Activated CD8-positive, alpha-beta memory T cell treated with anti-CD3 and anti-CD28 coated beads for 4 hours (primary cell): ENCODE data around the gene CDK4.
"Not testable (repeated sequence)": the region's sequence is repeated elsewhere in the genome, so short reads cannot be mapped to it uniquely, and the experiment has no call there.

ENCODE experiments used
- DNase-seq, 2 donors: peaks; one replicate each; pipeline ENCODE4 v3.0.0-alpha.2; 2020; ENCODE audit warnings: low read depth in 2 of 2

CDK4 gene

DNA sequence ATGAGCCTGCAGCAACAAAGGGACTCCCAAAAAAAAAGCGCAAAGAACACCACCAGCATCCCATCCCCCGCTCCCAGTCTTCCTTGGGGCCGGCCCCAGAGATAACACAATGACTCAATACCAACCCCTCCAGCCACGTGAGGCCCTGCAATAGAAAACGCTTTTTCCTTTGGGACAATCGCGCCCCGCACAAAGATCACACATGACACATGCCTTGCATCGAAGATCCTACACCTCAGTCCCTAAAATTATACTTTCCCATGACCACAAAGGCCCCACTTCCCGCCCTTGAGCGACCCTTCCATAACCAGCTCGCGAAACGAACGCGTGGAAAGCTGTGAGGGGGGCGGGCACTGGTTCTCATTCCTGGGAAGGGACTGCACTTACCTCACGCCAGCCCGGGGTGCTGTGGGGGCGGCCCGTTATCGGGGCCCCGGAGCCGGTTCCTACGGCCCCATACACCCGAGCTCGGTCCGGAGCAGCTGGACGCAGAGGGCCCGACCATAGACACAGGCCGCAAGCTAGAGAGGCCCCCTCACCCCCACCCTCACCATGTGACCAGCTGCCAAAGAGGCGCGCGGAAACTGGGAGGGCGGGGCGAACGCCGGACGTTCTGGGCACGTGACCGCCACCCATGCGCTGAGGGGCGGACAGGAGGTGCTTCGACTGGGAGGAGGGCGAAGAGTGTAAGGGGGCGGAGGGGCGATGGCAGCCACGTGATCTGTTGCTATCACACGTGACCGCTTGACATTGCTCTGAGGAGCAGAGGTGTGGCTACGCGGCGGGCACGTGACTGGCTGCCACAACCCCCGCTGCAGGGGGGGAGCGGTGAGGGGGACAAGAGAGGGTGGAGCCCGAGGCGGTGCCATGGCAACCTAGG, at the start of gene CDK4:
CDK4 (minus strand) TSS at position 523 of the 880 bp plus-strand sequence. CDS start 593 bp downstream, outside the sequence.
- DNase-seq: peak; percentile 97 to 99

DNA sequence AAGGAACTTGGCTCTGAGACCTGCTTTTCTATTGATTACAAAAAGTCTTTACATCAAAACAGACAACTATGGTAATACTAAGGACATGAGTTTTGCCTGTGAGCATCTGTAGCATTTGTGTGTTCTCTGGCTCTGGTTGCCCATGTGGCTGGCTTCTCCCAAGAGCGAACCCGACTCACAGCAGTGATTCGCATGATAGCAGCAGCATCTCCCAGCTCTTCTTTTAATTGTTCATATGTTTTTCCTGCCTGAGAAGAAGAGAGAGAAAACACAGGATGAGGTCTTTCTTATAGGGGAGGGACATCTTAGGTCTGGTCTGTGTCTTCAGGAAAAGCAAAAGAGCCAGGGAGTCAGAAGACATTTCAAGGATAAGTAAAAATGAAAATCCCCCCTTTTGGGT, 48.9 kb upstream of the CDK4 start:
- no peak for DNase-seq

DNA sequence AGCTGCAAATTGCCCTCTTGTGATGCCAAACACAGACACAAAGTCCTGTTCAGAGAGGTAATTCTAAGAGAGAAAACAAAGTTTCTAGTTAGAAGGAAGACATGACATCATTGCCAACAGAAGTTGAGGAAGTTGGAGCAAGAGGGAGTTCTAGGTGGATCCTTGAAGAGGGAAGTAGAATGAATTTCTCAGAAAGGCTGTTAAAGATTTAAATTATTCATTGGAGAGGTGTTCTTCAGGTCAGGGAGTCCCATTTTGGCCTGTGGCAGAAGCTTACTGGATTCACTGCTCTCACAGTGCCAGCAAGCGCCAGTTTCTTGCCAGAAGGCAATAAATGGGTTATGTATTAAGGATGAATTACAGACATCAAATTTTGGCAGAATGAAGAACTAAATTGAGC, 45.8 kb upstream of the CDK4 start:
- DNase-seq: no peak

DNA sequence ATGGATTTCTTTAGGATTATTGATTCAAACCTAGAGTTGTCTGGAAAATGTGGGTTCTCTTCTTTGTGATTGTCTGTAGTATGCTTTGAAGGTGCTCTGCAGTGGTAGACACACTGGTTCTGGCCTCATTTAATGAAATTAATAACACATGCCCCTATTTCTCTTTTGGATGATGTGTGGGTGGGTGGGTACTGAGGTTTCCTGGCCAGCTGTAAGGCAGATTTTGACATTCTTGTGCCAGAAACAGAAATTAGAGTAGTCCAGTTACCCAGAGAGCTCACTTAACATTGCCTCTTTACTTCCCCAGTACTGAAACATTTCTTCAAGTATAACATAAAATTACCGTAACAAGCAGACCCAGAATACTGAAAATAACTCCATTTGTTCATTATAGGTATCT, 44.9 kb upstream of the CDK4 start:
- DNase-seq: no peak

DNA sequence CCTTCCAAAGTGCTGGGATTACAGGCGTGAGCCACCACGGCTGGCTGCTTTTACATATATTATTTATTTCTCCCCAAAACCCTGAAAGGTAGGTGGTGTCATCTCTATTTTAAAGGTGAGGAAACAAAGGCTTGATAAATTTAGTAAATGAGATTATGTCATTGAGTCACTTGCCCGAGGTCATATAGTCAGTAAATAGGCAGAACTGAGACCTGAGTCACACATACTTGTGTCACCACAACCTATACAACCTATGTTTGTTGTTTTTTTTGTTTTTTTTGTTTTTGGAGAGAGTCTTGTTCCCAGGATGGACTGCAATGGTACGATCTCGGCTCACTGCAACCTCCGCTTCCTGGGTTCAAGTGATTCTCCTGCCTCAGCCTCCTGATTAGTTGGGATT, 43.2 kb upstream of the CDK4 start:
- DNase-seq: no peak

DNA sequence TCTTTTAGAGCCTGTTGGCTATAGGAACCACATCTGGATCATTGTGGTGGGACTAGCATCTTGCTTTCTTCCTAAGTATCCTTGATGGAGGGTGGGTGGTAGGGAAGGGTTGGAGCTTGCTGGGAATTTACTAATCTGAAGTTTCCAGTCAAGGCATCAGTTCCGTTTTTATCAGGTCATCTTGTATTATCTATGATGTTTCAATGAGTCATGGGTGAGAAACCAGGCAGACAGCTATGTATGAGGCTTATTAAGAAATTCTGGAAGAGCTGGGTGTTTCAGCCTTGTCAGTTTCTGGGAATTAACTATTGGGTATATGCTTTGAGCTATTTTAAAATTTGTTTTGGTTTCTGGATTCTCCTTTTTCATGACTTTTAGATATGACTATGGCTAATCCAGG, 41.8 kb upstream of the CDK4 start:
- DNase-seq: no peak

DNA sequence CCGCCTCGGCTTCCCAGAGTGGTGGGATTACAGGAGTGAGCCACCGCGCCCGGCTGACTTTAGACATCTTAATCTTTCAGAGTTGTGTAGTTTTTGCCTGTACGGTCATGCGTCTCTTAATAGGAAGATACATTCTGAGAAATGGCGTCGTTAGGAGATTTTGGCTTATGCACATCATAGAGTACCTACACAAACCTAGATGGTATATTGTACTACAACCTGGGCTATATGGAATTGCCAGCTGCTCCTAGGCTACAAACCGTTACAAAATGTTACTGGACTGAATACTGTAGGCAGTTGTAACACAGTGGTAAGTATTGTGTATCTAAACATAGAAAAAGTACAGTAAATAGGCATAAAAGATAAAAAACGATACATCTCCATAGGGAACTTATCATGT, 31.8 kb upstream of the CDK4 start:
- DNase-seq: no peak

DNA sequence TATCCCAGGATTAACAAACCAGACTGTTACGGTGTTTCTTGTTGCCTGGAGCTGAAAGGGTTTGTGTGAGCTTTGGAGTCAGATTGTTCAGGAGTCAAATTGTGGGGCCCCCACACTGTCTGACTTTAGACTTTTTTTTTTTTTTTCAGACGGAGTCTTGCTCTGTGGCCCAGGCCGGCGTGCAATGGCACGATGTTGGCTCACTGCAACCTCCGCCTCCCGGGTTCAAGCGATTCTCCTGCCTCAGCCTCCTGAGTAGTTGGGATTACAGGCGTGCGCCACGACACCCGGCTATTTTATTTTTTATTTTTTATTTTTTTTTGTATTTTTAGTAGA, 31.3 kb upstream of the CDK4 start:
- no peak for DNase-seq

DNA sequence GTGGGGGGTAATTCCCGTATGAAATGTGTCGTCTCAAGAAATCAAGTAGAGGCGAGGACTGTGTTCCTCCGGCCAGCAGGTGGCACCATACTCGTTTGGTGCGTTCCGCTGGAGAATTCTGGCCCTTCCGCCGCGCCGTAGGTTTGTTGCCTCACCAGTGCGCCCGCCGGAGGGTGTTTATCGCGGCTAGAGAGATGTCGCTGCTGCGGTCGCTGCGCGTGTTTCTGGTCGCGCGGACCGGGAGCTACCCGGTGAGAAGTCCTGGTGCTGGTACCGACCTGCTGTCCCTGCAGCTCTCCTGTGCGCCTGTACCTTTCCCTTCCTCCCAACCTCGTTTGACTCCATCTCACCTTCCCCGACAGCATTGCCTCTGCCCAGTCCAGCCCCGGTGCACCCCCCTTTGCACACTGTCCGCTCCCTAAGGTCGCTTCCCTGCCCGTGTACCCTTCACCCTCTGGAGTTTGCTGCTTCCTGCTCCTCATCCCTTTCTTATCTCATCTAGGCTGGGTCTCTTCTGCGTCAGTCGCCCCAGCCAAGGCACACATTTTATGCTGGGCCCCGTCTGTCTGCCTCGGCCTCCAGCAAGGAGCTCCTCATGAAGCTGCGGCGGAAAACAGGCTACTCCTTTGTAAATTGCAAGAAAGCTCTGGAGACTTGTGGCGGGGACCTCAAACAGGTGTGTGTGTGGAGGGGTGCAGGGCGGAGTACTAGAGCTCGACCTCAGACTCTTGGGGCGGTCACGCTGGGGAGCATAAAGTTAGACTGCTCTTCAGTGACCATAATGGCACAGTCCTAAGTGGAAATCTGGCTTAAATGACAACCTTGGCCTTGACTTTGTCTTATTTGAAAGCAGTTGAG, 30.7 kb upstream of the CDK4 start, which contains the start of gene TSFM:
TSFM (plus strand) TSS at position 180 of the 858 bp plus-strand sequence; CDS start at position 195, 15 bp downstream.
- peak; percentile 90 to 91 for DNase-seq

DNA sequence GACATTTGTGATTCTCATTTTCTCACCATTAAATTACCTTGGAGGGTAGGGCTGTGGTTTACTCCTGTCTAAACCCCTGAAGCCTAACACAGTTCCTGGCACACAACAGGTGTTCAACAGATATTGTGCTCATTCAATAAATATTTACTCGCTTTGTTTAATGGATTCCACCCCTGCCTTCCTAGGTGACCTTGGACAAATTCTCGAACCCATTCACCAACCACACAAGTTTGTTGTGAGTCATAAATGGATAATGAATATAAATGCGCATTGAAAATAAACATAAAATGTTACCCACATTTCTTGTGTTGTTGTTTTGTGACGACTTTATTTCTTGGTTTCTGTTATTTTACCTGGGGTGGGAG, 30.1 kb upstream of the CDK4 start:
- DNase-seq: no peak

DNA sequence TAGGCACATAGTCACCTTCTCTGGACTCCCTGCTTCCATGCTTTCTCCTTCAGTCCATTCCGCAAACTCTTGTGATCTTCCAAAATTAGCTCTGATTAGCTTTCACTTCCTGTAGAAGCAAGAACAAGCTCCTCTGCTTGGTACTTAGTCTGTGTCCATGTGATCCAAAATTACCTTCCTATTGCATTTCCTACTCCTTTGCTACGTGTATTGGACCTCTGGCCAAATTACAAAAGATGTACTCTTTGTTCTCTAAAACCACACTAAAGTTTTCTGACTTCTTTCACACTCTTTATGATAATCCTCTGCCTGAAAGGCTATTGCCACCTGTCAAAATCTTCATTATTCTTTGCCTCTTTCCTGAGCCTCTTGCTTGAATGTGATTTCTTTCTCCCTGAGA, 29.7 kb upstream of the CDK4 start:
- no peak for DNase-seq

DNA sequence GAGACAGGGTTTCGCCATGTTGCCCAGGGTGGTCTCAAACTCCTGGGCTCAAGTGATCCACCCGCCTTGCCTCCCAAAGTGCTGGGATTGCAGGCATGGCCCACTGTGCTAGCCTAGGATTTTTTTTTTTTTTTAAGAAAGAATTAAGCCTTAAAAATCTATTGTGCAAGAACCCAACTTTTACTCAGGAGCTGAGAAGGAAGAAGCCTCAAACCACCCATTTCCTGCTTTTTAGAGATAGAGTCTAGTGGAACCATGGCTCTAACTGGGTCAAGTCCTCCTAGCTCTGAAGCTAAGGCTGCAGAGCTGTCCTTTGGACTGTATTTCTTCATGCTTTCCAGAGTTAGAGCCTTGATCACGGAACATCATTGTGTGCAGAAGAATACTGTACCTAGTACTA, 29.1 kb upstream of the CDK4 start:
- DNase-seq: no peak

DNA sequence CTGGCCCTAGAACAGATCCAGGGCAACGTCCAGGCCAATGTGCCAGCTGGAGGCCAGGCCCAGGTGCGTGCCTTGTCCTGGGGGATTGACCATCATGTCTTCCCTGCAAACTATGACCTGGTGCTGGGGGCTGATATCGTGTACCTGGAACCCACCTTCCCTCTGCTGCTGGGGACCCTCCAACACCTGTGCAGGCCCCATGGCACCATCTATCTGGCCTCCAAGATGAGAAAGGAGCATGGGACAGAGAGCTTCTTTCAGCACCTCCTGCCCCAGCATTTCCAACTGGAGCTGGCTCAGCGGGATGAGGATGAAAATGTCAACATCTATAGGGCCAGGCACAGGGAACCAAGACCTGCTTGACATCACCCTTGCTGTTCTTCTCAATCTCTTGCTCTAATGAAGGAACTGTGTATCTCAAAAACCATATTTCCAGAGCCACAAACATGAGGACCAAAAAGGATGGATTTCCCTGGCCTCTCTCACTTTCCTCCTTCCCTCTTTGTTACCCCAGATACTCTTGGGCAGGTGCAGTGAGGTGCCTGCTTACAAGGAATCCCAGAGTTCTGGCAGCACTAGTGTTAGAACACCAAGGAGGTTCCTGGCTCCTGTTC, 28.3 kb upstream of the CDK4 start:
- DNase-seq: no peak

DNA sequence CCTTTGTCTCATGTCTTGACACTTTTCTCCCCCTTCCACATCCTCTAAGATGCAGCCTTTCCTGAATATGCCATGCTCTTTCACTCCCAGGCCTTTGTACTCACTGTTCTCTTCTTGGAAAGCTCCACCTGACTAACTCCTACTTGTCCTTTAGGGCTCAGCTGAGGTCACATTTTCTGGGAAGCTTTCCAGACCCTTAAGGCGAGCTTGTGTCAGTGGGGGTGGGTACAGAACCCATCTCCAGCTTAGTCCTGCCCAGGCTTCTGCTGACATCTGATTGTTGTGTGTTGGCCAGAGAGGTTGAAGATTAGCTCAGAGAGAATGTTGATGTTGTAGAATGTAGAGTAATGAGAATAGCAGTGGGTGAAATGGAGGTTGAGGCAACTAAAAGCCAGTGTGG, 27.6 kb upstream of the CDK4 start:
- DNase-seq: no peak

DNA sequence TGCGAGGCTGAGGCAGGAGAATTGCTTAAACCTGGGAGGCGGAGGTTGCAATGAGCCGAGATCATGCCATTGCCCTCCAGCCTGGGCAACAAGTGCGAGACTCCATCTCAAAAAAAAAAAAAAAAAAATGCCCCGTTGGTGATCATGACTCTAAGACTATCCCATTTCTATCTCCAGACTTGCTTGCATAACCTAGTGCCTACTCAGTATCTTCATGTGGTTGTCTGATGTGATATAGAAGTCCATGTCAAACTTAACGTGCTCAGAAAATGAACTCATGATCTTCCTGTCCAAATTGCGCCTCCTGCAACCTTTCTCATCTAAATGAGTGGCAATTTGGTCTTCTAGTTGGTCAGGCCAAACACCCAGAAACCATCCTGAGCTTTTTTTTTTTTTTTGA, 25.8 kb upstream of the CDK4 start:
- DNase-seq: no peak

DNA sequence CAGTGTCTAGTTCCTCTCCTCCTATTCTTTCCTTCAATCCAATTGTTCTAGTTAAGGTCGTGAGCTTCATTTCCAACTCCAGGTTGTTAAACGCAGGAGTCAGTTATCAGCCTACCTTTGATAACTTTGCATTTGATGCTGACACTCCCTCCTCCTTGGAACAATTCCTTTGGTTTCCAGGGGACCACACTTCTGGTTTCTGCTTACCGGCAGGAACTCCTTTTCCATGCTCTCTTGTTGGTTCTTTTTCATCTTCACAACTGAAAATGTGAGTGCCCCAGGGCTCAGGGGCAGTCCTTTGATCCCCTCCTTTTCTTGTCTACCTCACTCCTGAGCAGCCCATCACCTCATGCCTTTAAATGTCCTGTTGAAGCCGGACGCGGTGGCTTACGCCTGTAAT, 25.3 kb upstream of the CDK4 start:
- no peak for DNase-seq

DNA sequence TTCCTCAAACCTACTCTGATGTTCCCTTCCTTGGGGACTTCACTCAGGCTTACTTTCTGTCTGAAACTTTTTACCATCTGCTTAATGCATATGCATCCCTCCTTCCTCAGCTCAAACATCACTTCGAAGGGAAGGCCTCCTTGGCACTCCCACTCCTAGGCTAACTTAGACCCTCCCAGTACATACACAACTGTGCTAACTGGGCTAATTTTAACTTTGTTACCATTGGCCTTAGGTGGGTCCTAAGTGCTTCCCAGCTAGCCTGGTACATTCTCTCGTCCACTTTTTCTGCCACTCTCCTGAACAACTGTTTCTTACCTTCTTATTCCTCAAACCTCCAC, 24.1 kb upstream of the CDK4 start:
- DNase-seq: no peak

DNA sequence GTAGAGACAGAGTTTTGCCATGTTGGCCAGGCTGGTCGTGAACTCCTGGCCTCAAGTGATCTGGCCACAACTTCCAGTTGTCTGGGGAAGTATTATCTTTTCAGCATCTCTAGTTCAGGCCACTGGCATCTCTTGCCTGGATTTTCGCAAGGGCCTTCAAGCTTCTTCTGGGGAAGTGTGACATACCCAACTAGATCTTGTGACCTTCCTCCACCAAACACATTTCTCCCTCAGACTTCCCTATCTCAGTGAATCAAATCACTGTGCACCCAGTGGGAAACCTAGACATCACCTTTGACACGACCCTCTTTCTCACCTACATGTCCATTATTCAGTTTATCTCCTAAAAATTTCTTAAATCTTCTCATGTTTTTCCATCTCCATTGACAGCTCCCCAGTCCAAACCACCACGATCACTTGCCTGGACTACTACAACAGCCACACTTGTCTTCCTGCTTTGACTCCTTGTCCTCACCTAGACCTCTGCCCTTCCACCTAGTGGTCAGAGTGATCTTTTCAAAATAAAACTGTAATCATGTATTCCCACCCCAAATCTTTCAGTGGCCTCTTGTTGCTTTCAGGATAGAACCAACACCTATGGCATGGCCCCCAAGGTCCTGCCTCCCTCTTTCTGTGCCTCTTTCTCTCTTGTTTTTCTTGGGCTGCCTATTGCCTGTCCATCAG, 23.6 kb upstream of the CDK4 start:
- DNase-seq: no peak

DNA sequence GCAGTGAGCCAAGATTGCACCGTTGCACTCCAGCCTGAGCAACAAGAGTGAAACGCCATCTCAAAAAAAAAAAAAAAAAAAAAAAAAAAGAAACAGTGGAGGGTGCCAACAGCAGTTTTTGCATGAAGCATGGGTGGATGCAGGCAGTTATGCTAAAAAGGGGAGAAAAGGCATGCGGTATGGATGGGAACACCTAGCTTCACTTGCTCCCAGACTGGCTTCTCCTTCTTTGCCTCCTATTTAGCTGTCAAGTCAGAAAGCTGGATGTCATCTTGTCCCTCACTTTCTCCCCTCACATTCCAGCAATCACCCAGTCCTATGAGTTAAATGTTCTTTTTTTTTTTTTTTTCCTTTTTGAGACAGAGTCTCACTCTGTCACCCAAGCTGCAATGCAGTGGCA, 22.9 kb upstream of the CDK4 start:
- no peak for DNase-seq

DNA sequence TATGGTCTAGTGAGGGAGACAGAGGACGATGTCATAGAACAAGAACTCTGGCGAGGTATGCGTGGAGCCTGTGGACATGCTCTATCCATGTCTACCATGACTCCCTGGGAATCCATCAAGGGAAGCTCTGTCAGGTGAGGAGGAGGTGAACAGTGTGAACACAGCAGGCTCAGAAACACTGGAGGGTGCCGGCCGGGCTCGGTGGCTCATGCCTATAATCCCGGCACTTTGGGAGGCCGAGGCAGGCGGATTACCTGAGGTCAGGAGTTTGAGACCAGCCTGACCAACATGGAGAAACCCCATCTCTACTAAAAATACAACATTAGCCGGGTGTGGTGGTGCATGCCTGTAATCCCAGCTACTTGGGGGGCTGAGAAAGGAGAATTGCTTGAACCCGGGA, 22.5 kb upstream of the CDK4 start:
- DNase-seq: not testable (repeated sequence)

DNA sequence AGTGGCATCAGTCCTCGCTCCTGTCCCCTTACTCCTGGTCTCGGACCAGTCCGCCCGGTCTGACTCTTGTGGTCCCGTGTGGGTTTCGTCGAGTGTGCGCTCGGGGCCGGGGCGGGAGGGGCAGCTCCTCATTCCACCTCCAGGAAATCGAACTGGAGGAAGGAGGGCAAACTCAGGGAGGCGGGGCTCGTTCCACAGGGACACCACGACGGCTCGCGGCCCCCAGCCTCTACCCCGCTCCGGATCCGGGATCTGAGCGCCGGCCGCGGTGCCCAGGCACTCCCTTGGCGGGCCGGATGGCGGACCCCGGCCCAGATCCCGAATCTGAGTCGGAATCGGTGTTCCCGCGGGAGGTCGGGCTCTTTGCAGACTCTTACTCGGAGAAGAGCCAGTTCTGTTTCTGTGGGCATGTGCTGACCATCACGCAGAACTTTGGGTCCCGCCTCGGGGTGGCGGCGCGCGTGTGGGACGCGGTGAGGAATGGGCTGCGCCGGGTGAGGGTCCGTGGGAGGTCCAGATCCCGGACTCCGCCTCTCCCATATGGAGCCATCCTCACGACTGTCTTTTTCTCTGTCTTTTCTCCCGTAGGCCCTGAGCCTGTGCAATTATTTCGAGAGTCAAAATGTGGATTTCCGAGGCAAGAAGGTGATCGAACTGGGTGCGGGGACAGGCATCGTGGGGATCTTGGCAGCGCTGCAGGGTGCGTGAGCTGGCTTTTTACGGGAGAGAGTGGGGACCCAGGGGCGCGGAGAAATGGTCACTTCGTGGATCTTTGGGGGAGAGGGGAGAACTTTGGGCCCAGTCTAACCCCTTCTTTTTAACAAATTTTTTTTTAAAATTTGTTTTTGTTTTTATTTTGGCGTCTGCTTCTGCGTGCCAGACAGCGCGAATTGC, 20.6 kb upstream of the CDK4 start, which contains the start of gene EEF1AKMT3:
EEF1AKMT3 (plus strand) TSS at position 186 of the 894 bp plus-strand sequence; CDS start at position 297, 111 bp downstream.
- no peak for DNase-seq
